Esophagus squamous epithelium (tissue), 5 donors: ENCODE data around the gene SUSD1. TPM values are rescaled to one million over a fixed set of nuclear protein-coding genes. Genes with fewer than 3 reads are reported as not detected.

Experiments used
- DNase-seq: peaks from one replicate; lab custom pipeline; 2025; lab: John Stamatoyannopoulos, UW
- H3K27ac ChIP-seq, 4 donors: fragments of 200-600 bp; sonication (generic); one replicate each; pipeline ENCODE4 v1.5.1; 2016 to 2019; ENCODE audit warnings: mild to moderate bottlenecking in 1 of 4
- H3K27me3 ChIP-seq, 4 donors: fragments of 200-600 bp; sonication (generic); 1 replicate in 3 of 4; 2 replicates in 1 of 4; pipeline versions ENCODE4 v1.5.1 to v1.6.0; 2017 to 2021; ENCODE audit warnings: antibody characterized with exemption in 1 of 4
- H3K36me3 ChIP-seq, 3 donors: fragments of 200-600 bp; sonication (generic); one replicate each; pipeline ENCODE4 v1.5.1; 2016 to 2019
- H3K4me1 ChIP-seq, 3 donors: fragments of 200-600 bp; sonication (generic); one replicate each; pipeline ENCODE4 v1.5.1; 2017 to 2019
- H3K4me3 ChIP-seq, 4 donors: fragments of 200-600 bp; sonication (generic); 1 replicate in 3 of 4; 2 replicates in 1 of 4; pipeline ENCODE4 v1.5.1; 2016 to 2019; ENCODE audit warnings: mild to moderate bottlenecking in 2 of 4, moderate library complexity in 1 of 4
- H3K9me3 ChIP-seq, 3 donors: fragments of 200-600 bp; sonication (generic); one replicate each; pipeline ENCODE4 v1.5.1; 2016 to 2019
- CTCF ChIP-seq, 6 experiments: fragments of 450-650 bp in 4 of 6; fragments of 200-600 bp in 2 of 6; sonication (generic) in 2 of 6; IDR thresholded peaks; one replicate each; pipeline ENCODE4 v1.5.1; 2016 to 2019; ENCODE audit warnings: antibody characterized with exemption in 6 of 6, mild to moderate bottlenecking in 4 of 6, moderate library complexity in 4 of 6
- POLR2A ChIP-seq, 4 donors: fragments of 450-650 bp; IDR thresholded peaks; one replicate each; pipeline ENCODE4 v1.6.1; 2017; ENCODE audit warnings: antibody characterized with exemption in 4 of 4, mild to moderate bottlenecking in 4 of 4, moderate library complexity in 3 of 4
- WGBS, 2 donors: methylation state at CpG; one replicate each; pipeline ENCODE4 v1.1.5; 2018; 5-methylcytosine and 5-hydroxymethylcytosine counted together
- intact Hi-C: fragments of 100-400 bp; cut with DNase I; formaldehyde crosslinking; loops from one replicate; pipeline ENCODE4 v1.15.0; 2022
- total RNA-seq, 4 donors: library from RNA; depleted of rRNA; stranded (reverse); fragments of >200 nt; gene quantifications; one replicate each; pipeline ENCODE4 v1.1.0, GENCODE V29; 2016
- donor health status: DM: yes; HTN: yes; CAD: no.

The SUSD1 gene
- total RNA-seq, 4 donors from 2014 or later = 5.6 to 6.6 (median 6.5) TPM

DNA sequence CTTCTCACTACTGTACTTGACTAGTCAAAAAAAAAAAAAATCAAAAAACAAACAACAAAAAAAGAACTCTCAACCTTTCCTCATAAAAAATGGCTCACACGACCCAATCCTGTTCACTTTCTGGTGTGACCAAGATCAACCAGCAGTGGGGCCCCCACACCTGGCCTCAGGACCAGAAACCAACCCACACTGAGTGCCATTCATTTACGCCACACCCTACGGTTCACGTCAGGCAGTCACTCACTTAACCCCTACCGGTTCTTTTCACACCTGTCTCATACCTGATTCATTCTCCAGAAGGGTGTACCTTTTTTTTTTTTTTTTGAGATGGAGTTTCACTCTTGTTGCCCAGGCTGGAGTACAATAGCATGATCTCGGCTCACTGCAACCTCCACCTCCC is 5.7 kb downstream of the SUSD1 start:
- TF ChIP-seq CTCF (IDR thresholded peaks at IDR 0.05) = peak in 1 of 6 experiments; percentile 10
- TF ChIP-seq POLR2A (IDR thresholded peaks at IDR 0.05) = no peak
- WGBS, 2 donors = 50% methylated on average over 6 of the region's 6 CpGs
- intact Hi-C loops = no loop called here
- no peak for DNase-seq
- Histone ChIP-seq H3K9me3 (no peaks in the 10 kb centered on the region), H3K27ac (peak overlapping the region; percentile 66 to 91 (median 79)), H3K36me3 (no peaks in the 10 kb centered on the region), H3K4me3 (no peak overlapping the region), H3K27me3 (no peaks in the 10 kb centered on the region), H3K4me1 (peaks cover 20 to 86% (median 34%) of the 10 kb centered on the region in 3 donors)

DNA sequence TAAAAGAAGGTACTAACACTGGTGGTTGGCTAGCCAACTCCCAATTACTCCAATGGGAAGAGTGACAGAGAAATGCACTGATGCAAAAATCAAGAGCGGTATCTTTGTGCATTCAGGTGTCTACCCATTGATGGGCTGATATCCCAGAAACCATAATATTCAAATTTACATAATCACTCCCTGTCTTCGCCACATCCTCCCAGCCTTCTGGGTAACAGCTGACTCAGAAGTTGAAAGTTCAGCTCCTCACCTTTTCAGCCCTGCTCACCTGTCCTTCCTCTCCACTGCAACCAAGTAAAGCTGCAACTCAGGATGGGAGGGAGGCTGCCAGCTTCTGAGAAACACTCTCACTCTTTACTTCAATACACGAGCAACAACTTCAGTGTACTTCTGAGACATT is 6.9 kb downstream of the SUSD1 start:
- TF ChIP-seq POLR2A (IDR thresholded peaks at IDR 0.05) (no peak), CTCF (IDR thresholded peaks at IDR 0.05) (no peak)
- intact Hi-C loops = no loop called here
- Histone ChIP-seq H3K36me3 (no peaks in the 10 kb centered on the region), H3K9me3 (no peaks in the 10 kb centered on the region), H3K4me3 (no peak overlapping the region), H3K4me1 (peaks cover 9 to 74% (median 22%) of the 10 kb centered on the region in 3 donors), H3K27me3 (no peaks in the 10 kb centered on the region), H3K27ac (peak overlapping the region; percentile 11 to 91 (median 76))
- WGBS, 2 donors = 59 to 61% methylated on average over 3 of the region's 3 CpGs
- no peak for DNase-seq

DNA sequence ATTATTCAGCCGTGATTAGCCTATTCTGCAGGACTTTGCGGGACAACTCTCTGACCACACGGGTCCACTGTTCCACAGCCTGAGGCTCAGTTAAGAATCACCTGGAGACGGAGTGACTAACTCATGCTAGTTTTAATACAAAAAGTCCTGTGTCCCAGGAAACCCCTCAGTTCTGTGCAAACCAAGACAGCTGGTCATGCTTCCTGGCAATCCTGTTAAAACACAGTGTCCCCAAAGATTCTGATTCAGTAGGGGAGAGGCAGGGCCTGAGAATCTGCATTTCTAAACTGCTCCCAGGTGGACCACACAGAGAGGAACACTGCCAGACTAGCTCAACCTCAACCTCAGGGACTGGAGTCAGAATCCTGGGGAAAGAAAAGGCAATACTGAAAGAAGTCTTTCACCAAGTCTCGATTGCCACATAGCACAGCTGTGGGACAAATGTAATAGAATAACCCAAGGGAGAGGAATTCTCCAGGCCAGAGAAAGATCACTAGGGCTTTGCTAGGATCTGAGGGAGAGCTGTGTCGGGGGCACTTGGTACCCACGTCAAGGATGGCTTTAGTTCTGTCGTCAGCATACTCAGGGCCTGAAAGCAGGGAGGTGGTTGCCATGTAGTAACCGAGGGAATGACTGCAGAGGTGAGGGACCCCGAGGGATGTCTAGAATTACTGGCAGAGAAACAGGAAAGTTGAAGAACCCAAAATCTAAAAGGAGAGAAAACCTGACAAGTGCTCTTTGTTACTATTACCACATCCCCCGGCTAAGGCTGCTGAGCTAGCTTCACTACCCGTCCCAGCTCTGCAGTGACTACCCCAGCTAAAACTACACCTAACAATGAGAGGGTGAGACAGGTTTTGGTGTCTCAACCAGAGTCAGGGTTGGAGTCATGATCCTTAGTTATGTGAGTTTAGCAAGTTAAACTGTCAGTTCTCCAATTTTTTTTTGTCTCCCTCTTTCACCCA is 8.6 kb downstream of the SUSD1 start:
- DNase-seq = no peak
- H3K27ac ChIP-seq = peak overlapping the region; percentile 29 to 91 (median 63)
- H3K4me3 ChIP-seq = no peak overlapping the region
- TF ChIP-seq POLR2A (IDR thresholded peaks at IDR 0.05) (no peak), CTCF (IDR thresholded peaks at IDR 0.05) (peak in 2 of 6 experiments; percentile 10 to 28)
- no peaks in the 10 kb centered on the region for H3K9me3 ChIP-seq
- intact Hi-C loops = no loop called here
- H3K36me3 ChIP-seq = no peaks in the 10 kb centered on the region
- 58 to 77% methylated on average over 12 of the region's 12 CpGs for WGBS, 2 donors
- H3K27me3 ChIP-seq = no peaks in the 10 kb centered on the region
- H3K4me1 ChIP-seq = peaks cover 9 to 60% (median 21%) of the 10 kb centered on the region in 3 donors

- Histone ChIP-seq H3K9me3 (no peaks in the 10 kb centered on the region), H3K4me3 (no peak overlapping the region), H3K4me1 (peaks cover 4 to 24% (median 7%) of the 10 kb centered on the region in 3 donors), H3K27ac (no peak overlapping the region), H3K36me3 (no peaks in the 10 kb centered on the region), H3K27me3 (no peaks in the 10 kb centered on the region)
- 78 to 86% methylated on average over 5 of the region's 5 CpGs for WGBS, 2 donors
- DNase-seq = no peak
- intact Hi-C loops = no loop called here
- no peak for TF ChIP-seq POLR2A (IDR thresholded peaks at IDR 0.05)
- no peak for TF ChIP-seq CTCF (IDR thresholded peaks at IDR 0.05)
These were observed 12.3 kb downstream of the SUSD1 start for GRCh38 chr9:112162621-112163413.
